Measurements from ENCODE around the gene PDE1A. TPM values are rescaled to one million over a fixed set of nuclear protein-coding genes. Genes with fewer than 3 reads are reported as not detected.
A peak's percentile ranks its signal among the peaks of the same experiment; 100 is the strongest.
"Not testable (repeated sequence)": the region's sequence is repeated elsewhere in the genome, so short reads cannot be mapped to it uniquely, and the experiment has no call there.

The PDE1A gene
- total RNA-seq, 4 donors from 2014 or later = 72.3 to 101 (median 85.7) TPM

GRCh38 chr2:182283512-182283911 lies 143.3 kb downstream of the PDE1A start:
- intact Hi-C loops (cut with DNase I) = no loop called here
- DNase-seq = no peak
- Histone ChIP-seq H3K27ac (no peak overlapping the region), H3K36me3 (no peaks in the 10 kb centered on the region), H3K27me3 (no peaks in the 10 kb centered on the region), H3K4me3 (replicated peaks in 1 of 3) (no peak overlapping the region), H3K9me3 (no peaks in the 10 kb centered on the region), H3K4me1 (peaks cover 12 to 22% of the 10 kb centered on the region in 2 donors)
- WGBS, 2 donors = 88 to 89% methylated on average over 3 of the region's 3 CpGs
- no peak for TF ChIP-seq POLR2A (IDR thresholded peaks at IDR 0.05)
- no peak for TF ChIP-seq CTCF (IDR thresholded peaks at IDR 0.05)

- Histone ChIP-seq H3K9me3 (no peaks in the 10 kb centered on the region), H3K27me3 (no peaks in the 10 kb centered on the region), H3K4me1 (peaks cover 12 to 22% of the 10 kb centered on the region in 2 donors), H3K36me3 (no peaks in the 10 kb centered on the region), H3K4me3 (replicated peaks in 1 of 3) (no peak overlapping the region), H3K27ac (peak overlapping the region in 2 of 3 donors; percentile 26 to 45)
- 19 to 38% methylated on average over 3 of the region's 3 CpGs for WGBS, 2 donors
- intact Hi-C loops (cut with DNase I) = no loop called here
- no peak for DNase-seq
- TF ChIP-seq POLR2A (IDR thresholded peaks at IDR 0.05) (no peak), CTCF (IDR thresholded peaks at IDR 0.05) (no peak)
These were observed 145.6 kb downstream of the PDE1A start for GRCh38 chr2:182281276-182281675.

- no peaks in the 10 kb centered on the region for H3K36me3 ChIP-seq
- TF ChIP-seq CTCF (IDR thresholded peaks at IDR 0.05) = no peak
- no peak for TF ChIP-seq POLR2A (IDR thresholded peaks at IDR 0.05)
- intact Hi-C loops (cut with DNase I) = no loop called here
These were observed 146.7 kb downstream of the PDE1A start for GRCh38 chr2:182280118-182280517.

GRCh38 chr2:182276662-182277061 lies 150.2 kb downstream of the PDE1A start:
- H3K27me3 ChIP-seq; H3K36me3 ChIP-seq; H3K4me3 ChIP-seq (replicated peaks in 1 of 3); intact Hi-C loops (cut with DNase I); H3K9me3 ChIP-seq; DNase-seq; H3K27ac ChIP-seq: not testable (repeated sequence)
- H3K4me1 ChIP-seq = peaks cover 12 to 17% of the 10 kb centered on the region in 2 donors
- 91 to 93% methylated on average over 6 of the region's 6 CpGs for WGBS, 2 donors

More at GRCh38 chr2:182280118-182280517, 146.7 kb downstream of the PDE1A start:
- Histone ChIP-seq H3K27ac (peak overlapping the region in 1 of 3 donors; percentile 45), H3K27me3 (no peaks in the 10 kb centered on the region), H3K4me1 (peaks cover 12 to 22% of the 10 kb centered on the region in 2 donors), H3K9me3 (no peaks in the 10 kb centered on the region), H3K4me3 (replicated peaks in 1 of 3) (no peak overlapping the region)
- no peak for DNase-seq

- Histone ChIP-seq H3K27ac (no peak overlapping the region), H3K4me1 (peaks cover 5 to 8% of the 10 kb centered on the region in 2 donors), H3K27me3 (no peaks in the 10 kb centered on the region), H3K9me3 (no peaks in the 10 kb centered on the region), H3K4me3 (replicated peaks in 1 of 3) (no peak overlapping the region), H3K36me3 (no peaks in the 10 kb centered on the region)
- intact Hi-C loops (cut with DNase I) = no loop called here
- no peak for TF ChIP-seq POLR2A (IDR thresholded peaks at IDR 0.05)
- no peak for TF ChIP-seq CTCF (IDR thresholded peaks at IDR 0.05)
- no peak for DNase-seq
- WGBS, 2 donors = 82 to 85% methylated on average over 1 of the region's 1 CpG
These were observed 158.9 kb downstream of the PDE1A start for GRCh38 chr2:182267971-182268370.

- H3K4me1 ChIP-seq = peaks cover 5 to 8% of the 10 kb centered on the region in 2 donors
- no peak overlapping the region for H3K4me3 ChIP-seq (replicated peaks in 1 of 3)
- no peaks in the 10 kb centered on the region for H3K9me3 ChIP-seq
- TF ChIP-seq CTCF (IDR thresholded peaks at IDR 0.05) (no peak), POLR2A (IDR thresholded peaks at IDR 0.05) (no peak)
- no peaks in the 10 kb centered on the region for H3K27me3 ChIP-seq
- no peaks in the 10 kb centered on the region for H3K36me3 ChIP-seq
- H3K27ac ChIP-seq = no peak overlapping the region
- DNase-seq = no peak
- intact Hi-C loops (cut with DNase I) = no loop called here
These were observed 159.9 kb downstream of the PDE1A start for GRCh38 chr2:182266909-182267308.

All from thyroid gland (tissue), 4 donors.